ENCODE results near the gene MRPS34.
"Not testable (repeated sequence)": the region's sequence is repeated elsewhere in the genome, so short reads cannot be mapped to it uniquely, and the experiment has no call there.

The MRPS34 gene

DNA sequence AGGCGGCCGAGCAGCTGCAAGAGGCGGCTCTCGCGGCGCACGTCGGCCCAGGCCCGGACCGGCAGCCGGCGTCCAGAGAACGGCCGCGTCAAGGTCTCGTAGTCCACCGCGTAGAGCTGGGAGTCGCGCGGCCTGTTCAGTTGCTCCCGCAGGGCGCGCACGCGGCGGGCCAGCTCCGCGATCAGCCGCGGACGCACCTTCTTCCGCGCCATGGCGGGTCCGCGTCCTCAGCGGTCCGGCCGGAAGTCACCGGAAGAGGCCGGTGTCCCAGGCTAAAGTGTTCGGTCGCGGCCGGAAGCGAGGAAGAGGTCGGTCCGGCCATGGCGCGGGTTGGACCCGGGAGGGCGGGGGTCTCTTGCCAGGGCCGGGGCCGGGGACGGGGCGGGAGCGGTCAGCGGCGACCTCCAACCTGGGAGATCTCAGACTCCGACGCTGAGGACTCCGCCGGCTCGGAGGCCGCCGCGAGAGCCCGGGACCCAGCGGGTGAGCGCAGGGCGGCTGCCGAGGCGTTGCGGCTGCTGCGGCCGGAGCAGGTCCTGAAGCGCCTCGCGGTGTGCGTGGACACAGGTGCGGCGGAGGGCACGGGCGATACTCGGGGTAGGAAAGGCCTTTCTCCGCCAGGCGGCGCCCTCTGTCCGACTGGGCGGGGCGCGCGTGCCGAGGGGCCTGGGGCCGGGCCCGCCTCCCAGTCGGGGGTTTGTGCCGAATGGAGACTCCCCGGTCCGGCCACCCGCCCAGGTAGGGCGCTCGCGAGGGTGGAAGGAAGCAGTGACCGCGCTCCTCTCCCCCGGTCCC is at the start of gene MRPS34:
Gene MRPS34, minus strand, starts transcription at position 227 of the 795 bp plus-strand sequence. Its CDS starts 15 bp downstream, at position 212.
- peak; percentile 88 for DNase-seq

DNA sequence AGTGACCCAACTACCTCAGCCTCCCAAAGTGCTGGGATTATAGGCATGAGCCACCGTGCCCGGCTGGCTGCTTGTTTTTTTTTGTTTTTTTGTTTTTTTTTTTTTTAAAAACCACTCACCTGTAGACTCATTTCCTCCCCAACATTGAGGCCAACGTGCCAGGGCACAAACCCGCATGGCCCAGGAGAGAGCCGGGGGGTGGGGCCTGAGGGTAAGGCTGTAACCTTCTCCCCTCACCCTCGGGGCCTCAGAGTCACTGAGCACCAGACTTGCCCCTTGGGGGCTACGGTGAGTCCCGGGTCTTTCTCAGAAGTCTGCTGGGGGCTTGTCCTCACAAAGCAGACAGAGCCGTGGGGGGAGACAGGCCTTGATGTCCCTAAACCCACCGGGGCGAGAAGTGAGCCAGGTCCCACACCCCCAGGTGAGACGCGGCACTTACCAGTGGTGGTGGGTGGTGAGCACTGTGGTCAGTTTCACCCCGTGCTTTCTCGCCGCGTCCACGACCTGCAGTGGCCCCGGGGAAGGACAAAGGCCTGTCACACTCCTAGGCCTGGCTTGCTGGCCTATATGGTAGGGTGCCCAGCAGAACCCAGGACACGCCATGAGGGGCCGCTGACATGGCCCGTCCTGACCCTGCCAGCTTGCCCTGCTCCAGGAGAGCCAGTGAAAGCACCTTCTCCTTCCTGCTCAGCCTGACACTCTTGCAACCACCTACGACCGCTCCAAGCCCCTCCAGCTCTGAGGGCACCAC is 49.1 kb upstream of the MRPS34 start:
- DNase-seq: no peak

DNA sequence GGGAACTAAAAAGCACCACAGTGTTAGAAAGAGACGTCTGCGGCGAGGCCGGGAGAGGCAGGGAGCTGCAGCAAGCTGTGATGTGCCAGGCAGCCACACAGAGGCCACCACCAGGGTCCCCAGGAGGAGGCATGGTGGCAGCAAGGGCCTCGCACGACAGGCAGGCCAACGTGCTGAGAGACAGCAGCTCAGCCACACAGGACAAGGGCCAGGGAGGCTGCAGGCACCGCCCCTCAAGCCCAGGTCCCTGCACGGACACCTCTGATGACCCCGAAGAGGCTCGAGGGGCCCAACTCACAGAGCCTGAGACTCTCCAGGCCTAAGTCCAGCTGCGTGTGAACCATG is 48.0 kb upstream of the MRPS34 start:
- DNase-seq: no peak

DNA sequence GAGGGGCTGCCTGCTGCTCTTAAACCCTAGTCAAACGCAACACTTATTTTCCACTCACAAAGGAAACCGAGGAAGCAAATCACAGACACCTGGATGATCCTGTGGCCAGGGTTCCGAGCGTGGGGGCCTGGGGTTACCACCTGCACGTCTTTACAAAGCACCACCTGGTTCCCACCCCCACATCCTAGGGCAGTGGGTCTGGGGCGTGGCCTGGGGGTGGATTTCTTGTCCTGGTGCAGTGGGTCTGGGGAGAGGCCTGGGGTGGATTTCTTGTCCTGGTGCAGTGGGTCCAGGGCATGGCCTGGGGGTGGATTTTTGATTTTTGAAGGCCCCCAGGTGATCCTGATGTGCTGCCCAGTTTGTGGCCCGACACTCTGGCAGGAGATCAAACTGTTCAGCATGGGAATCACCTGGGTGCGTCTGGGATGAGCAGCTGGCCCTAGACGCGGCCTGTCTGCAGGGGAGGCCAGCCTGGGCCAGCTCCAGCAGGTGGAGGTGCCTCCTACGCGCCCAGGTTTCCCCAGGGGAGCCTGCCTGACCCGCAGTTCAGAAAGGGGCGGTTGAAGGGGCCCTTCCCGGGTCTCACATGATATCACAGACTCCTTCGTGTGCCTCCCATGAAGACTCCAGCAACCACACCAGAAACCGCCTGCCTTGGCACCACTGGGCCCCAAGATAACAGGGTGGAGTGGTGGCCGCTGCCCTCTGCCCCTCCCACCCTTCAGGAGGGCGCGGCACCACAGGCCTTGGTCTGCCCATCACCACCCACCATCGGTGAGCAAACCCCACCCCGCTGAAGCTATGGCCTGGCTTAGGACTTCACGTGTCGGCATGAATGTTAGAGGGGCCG is 47.4 kb upstream of the MRPS34 start:
- peak; percentile 4 for DNase-seq

DNA sequence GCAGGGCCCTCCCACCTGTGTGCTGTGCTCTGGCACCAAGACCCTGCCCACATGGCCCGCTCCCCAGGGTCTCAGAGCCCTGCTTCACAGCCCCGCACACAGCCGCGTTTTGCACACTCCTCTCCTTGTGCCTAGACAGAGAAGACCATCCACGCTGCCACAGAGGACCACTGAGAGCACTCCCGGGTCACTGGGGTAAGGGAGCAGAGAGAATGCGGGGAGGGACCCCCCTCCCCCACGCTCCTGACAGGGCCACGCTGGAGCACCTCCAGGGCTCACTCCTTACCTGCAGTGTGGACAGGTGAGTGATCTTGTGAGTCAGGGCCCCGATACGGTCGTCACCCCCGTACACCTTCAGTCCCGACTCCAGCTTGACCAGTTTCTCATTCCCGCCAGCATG is 46.7 kb upstream of the MRPS34 start:
- no peak for DNase-seq

DNA sequence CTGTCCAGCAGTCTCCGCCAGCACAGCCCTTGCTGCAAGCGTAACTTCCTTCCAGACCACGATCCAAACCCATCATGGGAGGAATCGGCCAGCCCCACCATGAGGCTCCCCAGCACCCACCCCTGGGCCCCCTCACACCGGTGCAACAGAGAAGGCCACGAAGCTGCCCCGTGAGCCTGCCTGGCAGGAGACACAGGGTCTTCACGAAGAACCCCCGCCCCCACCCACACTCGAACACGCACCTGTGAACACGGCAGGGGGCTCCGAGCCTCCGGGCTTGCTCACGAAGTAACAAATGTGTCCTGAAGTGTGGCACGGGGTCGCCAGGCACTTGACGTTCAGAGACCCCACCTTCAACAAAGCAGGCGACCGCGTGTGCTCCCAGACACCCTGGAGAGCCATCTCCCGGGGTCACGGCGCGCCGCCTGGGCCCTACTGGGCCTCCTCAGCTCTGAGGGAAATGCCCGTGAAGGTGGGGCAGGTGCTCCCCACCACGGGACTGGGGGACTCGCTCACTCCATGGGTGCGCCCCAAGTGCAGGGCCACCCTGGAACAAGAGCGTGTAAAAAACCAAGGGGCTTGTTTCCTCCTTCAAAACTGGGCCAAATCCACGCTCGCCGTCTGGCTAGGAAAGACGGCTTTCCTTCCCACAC is 46.1 kb upstream of the MRPS34 start:
- DNase-seq: no peak

DNA sequence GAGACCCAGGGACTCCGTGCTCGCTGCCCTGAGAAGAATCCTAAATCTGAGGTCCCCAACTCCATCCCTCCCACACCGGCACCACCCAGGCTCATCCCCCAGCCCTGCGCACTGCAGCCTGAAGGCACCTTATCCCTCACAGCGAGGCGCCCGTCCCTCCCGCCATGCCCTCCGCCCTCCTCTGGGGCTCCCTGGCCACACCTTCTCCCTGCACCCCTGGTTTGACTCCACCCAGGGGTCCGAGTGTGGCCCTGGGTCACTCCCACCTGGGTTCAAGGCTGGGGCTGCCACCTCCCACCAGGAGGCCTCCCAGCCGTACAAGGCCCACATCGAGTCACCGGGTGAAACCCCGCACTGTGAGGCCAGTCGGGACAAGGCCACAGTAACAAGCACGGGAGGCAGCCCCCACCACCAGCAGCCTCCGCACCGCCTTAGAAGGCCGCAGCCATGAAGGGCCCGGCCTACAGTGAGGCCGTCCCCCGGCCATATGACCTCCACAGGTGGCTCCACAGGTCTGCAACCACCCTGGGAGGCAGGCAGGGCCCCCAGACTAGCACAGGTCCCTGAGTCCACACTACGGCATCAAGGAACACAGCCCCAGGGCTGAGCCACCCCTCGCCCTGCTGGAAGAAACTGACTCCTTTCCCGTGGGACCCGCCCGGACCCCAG is 45.4 kb upstream of the MRPS34 start:
- DNase-seq: no peak

DNA sequence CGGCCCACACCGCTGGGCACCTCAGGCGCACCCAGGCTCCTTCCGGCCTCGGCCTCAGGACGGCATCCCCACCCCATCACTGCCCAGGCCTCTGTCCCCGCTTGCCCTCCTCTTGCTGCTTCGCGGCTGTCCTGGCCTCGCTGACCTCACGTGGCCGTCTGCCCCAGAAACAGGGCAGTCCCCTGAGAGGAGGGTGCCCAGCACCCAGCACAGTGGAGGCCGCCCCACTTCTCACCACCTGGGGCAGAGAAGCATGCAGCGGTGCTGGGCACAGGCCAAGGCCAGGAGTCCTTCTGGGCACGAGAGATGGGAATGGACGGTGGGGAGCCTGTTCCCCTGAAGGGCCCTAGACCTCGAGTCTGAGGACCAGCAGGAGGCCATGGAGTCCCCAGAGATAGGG is 44.8 kb upstream of the MRPS34 start:
- no peak for DNase-seq

DNA sequence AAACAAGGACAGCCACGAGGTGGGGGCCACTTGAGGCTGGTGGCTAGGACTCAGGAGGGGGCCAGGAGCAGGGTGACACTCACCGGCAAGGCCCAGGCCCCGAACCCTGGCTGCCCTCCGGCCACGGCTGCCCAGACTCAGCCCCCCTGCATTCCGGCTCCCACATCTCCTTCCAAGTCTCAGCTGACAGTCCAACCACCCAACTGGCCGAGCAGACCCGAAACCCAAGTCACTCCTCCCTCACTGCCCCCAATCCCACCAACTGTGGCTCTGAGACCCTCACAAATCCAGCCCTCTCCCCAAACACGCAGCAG is 44.3 kb upstream of the MRPS34 start:
- DNase-seq: no peak

DNA sequence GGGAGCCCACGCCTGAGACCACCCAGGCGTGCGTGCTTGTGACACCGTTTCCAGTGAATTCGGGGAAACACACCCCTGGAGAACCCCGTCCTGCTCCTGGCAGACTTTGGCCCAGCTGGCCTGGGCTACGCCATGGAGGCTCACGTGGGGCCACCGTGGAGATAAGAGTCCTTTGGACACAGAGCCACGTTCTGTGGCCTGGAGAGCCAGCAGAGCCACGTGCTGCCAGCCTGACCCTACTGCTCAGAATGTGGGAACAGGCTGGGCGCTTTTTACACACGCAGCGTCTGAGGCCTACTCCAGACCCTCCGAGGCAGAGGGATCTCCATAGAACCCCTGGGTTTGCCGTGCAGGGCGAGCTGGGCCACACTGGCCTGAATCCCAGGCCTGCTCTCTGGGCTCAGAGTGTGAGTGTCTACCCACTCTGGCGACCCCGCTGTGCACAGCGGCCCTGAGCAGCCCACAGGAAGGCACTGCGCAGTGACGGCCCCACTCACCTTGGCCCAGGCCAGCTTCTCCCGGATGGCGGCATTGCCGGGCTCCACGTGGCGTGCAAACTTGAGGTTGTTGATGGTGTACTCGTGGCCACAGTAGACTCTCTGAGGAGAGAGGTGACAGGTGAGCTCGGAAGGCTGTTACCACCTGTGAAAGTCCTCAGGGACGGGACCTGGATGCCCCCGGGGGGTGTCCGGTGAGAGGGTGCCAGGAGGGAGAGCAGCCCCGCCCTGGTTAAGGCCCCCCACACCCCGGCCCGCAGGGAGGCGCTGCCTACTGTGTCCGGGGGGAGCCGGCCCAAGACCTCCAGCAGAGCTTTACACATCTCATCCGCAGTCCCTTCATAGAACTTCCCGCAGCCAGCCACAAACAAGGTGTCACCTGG is 43.7 kb upstream of the MRPS34 start:
- no peak for DNase-seq

DNA sequence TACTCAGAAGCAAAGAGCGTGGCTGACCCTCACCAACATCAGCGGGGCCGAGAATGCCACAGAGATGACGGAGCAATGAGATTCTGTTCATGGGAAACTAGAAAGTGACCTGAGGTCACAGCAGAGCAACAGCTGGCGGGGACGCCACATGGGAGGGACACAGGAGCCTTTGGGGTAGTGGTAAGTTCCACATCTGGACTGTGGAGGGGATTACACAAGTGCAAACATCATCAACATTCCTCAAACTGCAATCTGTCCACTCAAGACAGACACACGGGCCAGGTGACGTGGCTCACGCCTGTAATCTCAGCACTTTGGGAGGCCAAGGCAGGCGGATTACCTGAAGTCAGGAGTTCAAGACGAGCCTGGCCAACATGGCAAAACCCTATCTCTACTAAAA is 42.5 kb upstream of the MRPS34 start:
- DNase-seq: no peak

DNA sequence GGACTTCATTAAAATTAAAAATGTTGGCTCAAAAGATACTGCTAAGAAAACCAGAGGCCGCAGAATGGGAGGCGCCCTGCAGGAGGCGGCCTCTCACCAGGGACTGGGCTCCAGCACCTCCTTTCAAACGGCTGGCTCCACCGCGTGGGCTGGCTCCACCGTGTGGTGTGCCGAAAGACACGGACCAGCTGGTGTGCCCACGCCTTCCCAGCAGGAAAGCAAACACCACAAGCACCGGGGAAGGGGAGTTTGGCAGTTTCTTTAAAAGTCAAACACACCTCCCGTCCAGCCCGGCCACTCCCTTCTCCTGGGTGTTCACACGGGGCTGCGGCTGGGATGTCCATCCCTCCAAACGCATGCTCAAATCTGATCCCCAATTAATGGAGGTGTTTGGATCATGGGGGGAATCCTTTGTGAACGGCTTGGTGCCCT is 39.8 kb upstream of the MRPS34 start:
- peak; percentile 65 for DNase-seq

DNA sequence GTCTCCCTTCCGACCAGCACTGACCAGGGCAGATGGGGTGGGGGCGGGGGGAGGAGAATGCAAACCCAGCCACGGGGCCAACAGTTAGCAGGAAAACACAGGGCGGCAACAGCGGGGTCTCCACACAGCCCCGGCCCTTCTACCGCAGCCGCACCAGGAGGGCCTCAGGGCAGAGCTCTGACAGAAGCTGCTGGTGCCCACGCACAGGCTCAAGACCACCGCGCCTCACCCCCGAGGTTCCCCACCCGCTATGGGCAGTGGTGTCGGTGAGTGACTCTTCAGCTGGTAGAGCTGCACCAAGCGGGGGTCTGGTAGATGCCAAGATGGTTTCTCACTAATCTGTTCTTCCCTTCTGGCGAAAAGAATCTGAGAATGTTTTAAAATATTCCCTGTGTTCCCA is 37.6 kb upstream of the MRPS34 start:
- DNase-seq: no peak

DNA sequence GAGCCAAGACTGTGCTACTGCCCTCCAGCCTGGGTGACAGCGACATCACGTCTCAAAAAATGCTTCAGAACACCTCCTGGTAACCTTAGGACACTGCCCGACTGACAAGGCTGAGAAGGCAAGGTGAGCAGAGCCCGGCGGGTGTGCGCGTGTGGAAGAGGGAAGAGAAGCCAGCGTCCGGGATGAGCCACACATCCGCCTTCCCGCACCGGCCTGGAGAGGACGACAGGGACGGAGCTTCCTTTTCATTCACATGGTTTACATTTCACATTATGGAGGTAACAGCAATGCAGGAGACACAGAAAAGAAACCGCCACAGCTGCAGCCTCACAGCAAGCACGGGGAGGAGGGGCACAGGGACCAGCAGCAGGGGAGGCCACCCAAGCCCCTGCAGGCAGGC is 37.2 kb upstream of the MRPS34 start:
- no peak for DNase-seq

DNA sequence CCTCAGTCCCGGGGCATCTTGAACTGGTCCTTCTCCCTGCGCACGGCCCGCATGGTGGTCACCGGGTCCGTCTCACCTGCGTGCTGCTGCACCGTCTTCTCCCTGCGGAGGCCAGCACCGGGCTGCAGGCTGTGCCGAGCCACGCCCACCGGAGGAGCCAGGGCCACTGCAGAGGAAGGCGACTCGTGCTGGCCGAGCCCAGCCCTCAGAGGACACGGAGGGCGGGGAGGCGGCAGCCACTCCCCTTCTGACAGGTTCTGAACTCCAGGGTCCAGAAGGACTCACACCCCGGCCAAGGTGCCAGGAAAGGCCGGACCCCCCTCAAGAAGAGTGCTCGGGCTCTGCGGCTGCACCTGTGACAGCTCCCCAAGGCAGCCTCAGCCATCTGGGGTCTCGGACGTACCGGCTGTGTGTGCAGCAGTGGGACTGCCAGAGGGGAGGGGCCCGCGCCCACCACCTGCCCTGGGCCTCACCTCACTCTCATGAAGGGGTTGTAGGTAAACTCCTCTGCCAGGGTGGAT is 36.4 kb upstream of the MRPS34 start:
- DNase-seq: no peak

DNA sequence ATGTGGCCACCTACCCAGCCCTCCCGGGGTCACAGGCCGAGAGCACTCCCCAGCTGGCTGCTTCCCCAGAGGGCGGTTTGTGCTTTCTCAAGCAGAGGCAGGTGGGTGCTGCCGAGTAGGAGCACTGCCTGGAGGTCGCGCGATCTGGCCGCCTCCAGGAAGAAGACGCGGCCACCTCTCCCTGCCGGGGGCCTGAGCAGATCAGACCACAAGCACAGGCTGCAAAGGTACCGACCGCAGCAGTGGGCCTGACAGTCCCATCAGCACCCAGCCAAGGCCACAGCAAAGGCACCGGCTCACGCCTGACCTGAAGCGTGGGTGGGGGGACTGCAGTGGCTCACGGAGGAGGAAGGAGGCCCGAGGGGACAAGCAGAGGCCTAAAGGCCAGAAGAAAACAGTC is 35.8 kb upstream of the MRPS34 start:
- no peak for DNase-seq

DNA sequence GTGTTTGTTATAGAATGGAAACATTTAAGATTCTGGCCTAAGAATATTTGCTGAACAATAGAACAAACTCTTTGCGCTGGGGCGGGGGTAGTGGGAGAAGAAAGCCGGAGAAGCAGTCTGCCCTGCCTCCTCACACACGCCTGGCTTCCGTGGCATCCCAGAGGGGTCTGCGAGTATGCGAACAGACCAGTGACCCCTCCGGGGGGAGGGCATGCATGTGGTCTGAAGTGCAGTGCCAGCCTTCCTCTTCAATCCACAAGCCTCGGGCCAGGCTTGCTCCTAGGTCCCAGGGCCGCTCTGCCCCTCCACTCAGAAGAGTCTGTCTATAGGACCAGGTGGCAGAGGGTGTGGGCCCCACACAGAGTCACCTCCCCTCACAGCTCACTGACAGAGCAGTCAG is 34.7 kb upstream of the MRPS34 start:
- no peak for DNase-seq

DNA sequence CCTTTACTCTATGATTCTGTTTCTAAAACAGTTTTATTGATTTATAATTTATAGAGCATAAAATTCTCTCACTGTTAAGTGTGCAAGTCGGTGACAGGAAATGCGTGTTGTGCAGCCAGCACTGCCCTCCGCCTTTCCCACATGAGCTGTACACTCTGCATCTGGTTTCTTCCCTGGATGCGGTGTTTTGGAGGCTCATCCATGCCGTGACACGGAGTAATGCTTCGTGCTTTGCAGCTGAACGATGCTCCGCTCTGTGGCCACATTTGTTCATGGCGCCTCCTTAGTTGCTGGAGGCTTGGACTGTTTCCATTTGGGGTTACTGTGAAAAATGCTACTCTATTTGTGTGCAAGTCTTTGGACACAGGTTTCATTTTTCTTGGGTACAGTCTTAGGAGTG is 27.8 kb upstream of the MRPS34 start:
- no peak for DNase-seq

DNA sequence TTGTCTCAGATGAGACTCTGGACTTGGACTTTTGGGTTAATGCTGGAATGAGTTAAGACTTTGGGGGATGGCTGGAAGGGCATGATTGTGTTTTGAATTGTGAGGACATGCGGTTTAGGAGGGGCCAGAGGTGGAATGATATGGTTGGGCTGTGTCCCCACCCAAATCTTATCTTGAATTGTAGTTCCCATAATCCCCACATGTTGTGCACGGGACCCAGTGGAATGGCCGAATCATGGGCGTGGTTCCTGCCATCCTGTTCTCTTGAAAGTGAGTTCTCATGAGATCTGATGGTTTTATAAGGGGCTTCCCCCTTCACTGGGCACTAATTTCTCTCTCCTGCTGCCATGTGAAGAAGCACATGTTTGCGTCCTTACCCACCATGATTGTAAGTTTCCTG is 26.3 kb upstream of the MRPS34 start:
- DNase-seq: not testable (repeated sequence)

DNA sequence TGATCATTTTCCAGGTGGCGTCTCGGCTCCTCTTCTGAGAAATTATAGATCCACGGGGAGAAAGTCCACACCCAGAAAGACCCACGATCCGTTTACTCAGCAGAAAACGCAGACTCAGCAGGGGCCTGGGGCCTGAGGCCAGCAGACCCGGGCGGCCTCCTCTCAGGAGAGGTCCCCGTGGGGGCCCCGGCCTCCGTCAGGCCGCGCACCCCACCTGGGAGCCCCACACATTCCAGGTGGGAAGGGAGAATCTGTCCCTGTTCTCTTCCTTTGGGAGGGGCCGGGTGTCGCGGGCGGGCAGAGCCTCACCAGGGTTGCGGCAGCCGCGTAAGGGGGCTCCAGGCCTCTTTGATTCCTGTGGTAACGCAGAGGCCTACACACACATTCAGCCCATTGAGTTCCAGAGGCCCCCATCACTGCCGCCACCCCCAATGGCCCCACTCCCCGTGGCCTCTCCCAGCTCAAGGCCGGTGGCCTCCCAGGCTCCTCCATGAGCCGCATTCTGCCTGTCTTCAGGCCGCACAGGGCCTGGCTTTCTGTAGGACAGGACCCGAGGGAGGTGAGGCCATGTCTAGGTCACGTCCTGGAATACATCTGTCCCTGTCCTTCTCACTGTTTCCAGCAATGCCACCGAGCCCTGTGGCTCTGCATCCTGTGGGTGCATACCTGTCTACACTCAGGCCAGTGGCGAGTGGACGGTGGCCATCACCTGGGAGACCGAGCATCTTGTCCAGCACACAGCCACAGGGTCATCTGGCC is 22.2 kb upstream of the MRPS34 start:
- no peak for DNase-seq

Data from NCI-H1092 treated with DMSO at 0.1 percent for 48 hours (cell line).